Measurements from ENCODE around the gene NCKAP5.

- TF ChIP-seq POLR2A (IDR thresholded peaks at IDR 0.05; ENCODE audit: low read depth, low read length) (no peak), TAF1 (IDR thresholded peaks at IDR 0.05; ENCODE audit: borderline replicate concordance, low read depth, low read length) (no peak), POLR2AphosphoS5 (IDR thresholded peaks at IDR 0.05; ENCODE audit: low read depth, low read length) (no peak)
Observed at GRCh38 chr2:133080822-133081221, 487.4 kb downstream of the NCKAP5 start.

Measured in GM12892 (cell line).